Sciatic nerve (tissue), 2 donors: ENCODE data around the gene HADH. TPM values are rescaled to one million over a fixed set of nuclear protein-coding genes. Genes with fewer than 3 reads are reported as not detected.
"Not testable (repeated sequence)": the region's sequence is repeated elsewhere in the genome, so short reads cannot be mapped to it uniquely, and the experiment has no call there.

Source experiments
- ATAC-seq: fragments of 200-7000 bp; cut with Tn5 transposase; one replicate; pipeline ENCODE4 v1.9.1; 2020; ENCODE audit warnings: mild to moderate bottlenecking, moderate library complexity
- DNase-seq: peaks from one replicate; pipeline ENCODE4 v3.0.0-alpha.2; 2020; ENCODE audit warnings: low spot score
- intact Hi-C: fragments of 100-400 bp; cut with DNase I; formaldehyde crosslinking; loops from one replicate; pipeline ENCODE4 v1.14.2; 2022
- total RNA-seq: library from RNA; stranded (reverse); fragmentation: NEBNext Ultra II Directional; extraction: Animal tissue kit (Norgen Biotek cat#: 25700); gene quantifications from one replicate; pipeline ENCODE4 v1.2.1, GENCODE V29; 2021
- donor health status: DM: no; HTN: no; CAD: no.
- donor health status: DM: no; HTN: no; CAD: no.

HADH gene
- total RNA-seq, 1 donor from 2014 or later, result 39.5 TPM

DNA sequence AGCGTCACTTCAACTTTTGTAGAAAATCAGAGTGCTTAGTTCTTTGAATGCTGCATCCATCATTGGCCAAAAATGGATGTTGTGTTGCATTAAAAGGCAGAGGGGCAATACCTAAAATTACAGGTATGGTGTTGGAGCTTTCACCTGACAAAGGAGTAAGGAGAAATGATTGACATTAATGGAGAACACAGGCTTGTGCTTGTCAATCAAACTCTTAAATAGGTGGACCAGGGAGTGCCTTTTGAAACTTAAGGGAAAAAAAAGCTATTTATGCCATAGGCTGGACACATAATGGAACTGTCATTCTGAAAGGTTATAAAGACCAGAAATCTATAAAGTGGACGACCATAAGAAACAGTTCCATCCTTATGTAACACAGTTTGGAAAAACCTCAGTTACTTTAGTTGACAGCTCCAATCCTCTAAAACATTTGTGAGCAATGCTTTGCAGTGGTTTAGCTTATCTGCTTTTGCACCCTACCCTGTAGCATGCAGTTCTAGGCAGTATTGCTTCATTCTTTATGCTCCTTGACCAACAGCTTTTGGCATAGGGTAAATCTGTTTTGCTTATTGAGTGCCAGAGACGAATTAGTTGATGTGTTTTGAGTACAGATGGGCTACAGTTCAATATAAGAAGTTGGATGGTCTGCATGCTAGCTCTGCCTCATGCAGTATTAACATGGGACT, 2.4 kb downstream of the HADH start:
- intact Hi-C loops, result no loop called here
- no peak for ATAC-seq
- no peak for DNase-seq

GRCh38 chr4:107993969-107994368, 4.3 kb downstream of the HADH start:
- ATAC-seq (no peak), DNase-seq (no peak)
- intact Hi-C loops, result no loop called here

- no peak for ATAC-seq
- intact Hi-C loops, result no loop called here
- DNase-seq, result no peak
These were observed 5.2 kb downstream of the HADH start for GRCh38 chr4:107994894-107995293.

- intact Hi-C loops, result no loop called here
- ATAC-seq (peak; percentile 83), DNase-seq (no peak)
These were observed 7.5 kb downstream of the HADH start for GRCh38 chr4:107996949-107997788.

DNA sequence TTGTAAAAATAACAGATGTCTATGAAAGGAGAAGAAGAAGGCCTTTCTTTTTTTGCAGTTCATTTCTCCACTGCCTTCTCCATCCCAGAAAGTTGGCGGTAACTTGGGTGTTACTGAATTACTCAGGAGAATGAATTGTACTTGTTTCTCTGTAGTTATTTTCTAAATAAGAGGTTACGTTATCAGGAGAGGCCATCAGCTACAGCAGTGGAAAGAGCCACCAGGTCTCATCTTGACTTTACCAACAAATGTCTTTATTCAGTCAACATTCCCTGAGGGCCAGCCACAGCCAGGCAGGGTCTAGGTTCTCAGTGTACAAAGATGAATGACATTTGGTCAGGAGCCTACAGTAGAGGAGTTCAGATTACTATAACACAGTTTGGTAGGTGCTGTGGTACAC, 8.1 kb downstream of the HADH start:
- DNase-seq, result no peak
- ATAC-seq, result peak; percentile 18
- intact Hi-C loops, result no loop called here

GRCh38 chr4:107999932-108000539, 10.3 kb downstream of the HADH start:
- no peak for DNase-seq
- intact Hi-C loops, result no loop called here
- ATAC-seq, result no peak

DNA sequence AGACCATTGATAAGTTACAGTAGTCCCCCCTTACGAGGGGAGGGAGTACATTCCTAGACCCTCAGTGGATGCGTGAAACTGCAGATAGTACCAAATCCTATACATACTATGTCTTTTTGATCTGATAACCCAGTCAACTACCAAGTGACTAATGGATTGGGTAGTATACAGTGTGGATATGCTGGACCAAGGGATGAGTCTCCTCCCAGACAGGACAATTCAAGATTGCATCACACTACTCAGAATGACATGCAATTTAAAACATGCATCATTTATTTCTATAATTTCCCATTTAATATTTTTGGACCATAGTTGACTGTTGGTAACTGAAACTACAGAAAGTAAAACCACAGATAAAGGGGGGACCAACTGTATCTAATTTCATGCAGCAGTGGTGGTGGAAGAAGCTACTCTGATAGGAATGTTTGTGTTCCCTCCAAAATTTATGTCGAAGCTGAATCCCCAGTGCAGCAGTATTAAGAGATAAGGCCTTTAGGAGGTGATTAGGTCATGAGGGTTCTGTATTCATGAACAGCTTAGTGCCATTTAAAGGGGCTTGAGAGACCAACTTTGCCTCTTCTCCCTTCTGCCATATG, 11.9 kb downstream of the HADH start:
- intact Hi-C loops, result no loop called here
- no peak for DNase-seq
- no peak for ATAC-seq

DNA sequence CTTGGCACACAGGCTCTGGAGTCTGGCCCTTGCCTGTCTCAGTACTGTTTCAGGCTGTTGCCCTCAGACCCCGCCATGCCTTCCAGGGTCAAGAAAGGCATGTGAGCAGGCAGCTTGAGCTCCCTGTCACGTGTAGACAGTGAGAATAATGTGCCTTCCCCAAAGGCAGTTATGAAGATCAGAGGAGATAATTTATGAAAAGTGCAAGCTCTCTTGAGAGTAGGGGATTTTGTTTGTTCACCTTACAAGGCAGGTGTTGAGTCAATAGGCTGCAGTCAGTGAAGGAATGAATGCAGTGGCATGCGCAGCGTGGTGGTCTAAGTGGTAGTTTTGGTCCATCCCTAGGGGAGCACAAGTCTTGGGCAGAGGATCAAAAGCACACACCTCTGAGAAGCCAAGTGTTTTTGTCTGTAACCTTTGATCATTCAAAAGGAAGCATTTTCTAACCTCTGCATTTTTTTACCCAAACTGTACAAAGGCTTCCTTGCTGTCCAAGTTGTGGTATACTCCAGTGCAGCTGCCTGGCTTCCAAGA, 14.4 kb downstream of the HADH start:
- intact Hi-C loops, result no loop called here
- ATAC-seq (peak; percentile 82), DNase-seq (no peak)

- no peak for DNase-seq
- ATAC-seq, result no peak
- intact Hi-C loops, result no loop called here
These were observed 15.0 kb downstream of the HADH start for GRCh38 chr4:108004646-108005045.

- intact Hi-C loops, result no loop called here
- DNase-seq, result no peak
- ATAC-seq, result no peak
These were observed 16.1 kb downstream of the HADH start for GRCh38 chr4:108005807-108006206.

DNA sequence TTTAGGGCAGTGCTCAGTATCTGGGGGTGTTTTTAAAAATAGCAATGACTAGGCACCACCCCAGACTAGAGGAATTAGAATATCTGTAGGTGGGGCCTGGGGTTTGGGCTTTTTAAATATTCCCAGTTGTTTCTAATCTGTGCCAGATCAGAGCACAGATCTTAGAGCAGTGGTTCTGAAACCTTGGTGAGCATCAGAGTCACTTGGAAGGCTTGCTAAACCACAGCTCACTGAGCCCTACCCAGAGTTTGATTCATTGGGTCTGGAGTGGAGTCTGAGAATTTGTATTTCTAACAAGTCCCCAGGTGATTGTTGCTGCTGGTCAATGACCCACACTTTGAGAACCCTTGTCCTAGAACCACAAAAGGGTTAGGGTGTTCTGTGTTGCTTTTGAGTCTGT, 16.7 kb downstream of the HADH start:
- ATAC-seq, result no peak
- DNase-seq, result no peak
- intact Hi-C loops, result no loop called here

DNA sequence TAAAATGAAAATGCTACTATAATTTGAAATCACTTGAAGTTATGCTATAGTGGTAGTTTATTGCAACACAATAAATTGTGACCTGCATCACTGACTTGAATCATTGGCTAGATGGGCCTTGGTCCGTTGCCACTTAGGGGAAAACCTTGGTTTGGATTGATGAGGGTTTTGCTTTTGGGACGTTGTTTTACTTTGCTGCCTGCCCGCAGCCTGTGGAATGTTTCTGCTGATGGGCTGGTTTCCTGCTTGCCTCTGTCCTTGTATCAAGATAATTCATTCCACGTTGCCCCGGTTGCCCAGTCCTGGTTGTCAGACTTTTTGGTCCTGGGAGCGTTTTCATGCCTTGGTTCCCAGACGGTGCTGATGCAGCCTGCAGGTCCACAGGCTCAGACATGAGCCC, 18.3 kb downstream of the HADH start:
- intact Hi-C loops, result no loop called here
- ATAC-seq, result no peak
- no peak for DNase-seq

DNA sequence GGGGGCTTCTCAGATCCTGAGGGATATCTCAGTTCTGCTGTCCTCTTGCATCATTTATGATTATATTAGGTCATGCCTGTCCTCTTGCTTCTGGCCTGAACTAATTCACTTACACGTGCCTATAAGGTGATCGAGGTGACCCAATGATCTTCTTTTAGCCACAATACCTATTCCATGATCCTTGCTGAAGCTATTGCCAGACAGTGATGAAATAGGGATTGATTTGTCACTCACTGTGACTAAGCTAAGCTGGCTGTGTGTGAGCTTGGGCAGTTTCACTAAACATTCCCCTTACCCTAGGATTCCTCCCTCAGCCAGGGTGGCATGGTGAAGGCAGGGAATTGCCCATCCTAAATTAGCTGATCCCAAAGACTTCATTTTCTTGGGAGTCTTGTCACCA, 19.0 kb downstream of the HADH start:
- DNase-seq (no peak), ATAC-seq (no peak)
- intact Hi-C loops, result no loop called here

DNA sequence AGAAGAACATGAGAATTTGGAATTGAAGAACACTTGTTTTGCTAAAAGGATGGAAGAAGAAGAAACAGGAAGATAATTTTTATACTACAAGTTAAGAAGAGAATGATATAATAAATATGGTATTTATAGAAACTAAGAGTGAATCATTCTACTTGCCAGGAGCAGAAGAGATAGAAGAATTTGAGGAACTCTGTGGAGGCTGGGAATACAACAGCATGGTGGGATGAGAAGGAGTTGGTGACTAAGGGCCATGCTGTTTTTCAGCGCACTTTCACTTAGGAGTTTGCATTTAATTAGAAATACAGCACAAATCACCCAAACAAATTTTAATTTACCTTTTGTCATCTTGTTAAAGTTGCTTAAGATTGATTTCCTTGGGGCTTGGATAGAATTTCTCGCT, 20.5 kb downstream of the HADH start:
- DNase-seq (no peak), ATAC-seq (no peak)
- intact Hi-C loops, result no loop called here

DNA sequence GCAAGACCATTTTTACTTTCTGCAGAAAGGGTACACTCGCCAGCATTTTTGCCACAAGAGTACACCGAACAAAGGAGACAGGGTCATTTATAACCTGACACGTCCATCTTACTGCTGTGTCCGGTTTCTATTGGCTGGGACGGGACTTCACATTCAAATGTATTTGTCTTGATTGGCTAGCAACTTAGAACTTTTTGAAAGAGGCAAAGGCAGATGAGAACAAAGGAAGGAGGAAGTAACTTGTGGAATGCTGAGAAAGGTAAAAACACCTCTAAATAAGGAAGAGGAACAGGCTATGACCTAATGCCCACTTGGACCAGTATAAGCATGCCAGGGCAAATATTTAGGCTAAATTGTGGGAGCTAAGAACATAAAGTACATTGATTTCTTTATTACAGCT, 22.7 kb downstream of the HADH start:
- ATAC-seq, intact Hi-C loops, DNase-seq: not testable (repeated sequence)

GRCh38 chr4:108013327-108013726, 23.6 kb downstream of the HADH start:
- DNase-seq (no peak), ATAC-seq (no peak)
- intact Hi-C loops, result no loop called here

GRCh38 chr4:108013955-108014354, 24.3 kb downstream of the HADH start:
- ATAC-seq (no peak), DNase-seq (no peak)
- intact Hi-C loops, result no loop called here

DNA sequence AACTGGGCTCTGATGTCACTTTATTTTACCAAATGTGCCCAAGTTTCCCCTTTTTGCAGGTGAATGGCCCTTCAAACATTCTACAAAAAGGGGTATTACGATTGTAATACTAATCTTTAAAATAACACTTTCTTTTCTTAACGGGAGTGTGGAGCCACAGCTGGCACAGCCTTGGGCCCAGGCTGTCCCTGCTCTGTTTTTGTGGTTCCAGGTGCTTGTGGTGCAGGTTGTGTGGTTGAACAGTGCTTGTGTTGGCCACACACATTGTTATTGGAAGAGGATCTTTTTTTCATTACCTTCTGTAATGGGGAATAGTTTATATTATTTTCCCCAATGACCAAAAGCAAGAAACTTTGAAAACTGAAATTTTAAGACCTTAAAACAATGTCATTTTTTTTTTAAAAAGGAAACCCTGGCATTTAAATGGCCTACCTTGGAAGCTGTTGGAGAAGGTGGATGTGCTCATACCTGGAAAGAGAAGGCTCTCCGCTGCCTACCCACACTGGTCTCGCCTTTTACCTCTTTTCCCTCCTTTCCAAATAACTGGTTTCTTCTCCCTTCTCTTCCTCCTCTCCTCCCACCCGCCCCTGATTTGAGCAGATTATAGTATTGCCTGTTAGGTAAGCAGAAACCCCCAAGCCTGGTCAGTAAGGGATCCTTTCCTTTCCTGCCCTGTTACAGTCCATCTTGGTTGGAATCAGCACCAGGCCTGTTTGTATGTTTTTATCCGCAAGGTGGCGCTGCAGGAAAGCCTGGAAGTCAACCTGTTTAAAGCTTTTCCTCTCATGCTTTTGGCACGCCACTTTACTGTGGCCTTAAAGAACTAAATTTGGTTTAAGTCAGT, 28.6 kb downstream of the HADH start:
- intact Hi-C loops, result no loop called here
- peak; percentile 78 for ATAC-seq
- DNase-seq, result peak; percentile 90

DNA sequence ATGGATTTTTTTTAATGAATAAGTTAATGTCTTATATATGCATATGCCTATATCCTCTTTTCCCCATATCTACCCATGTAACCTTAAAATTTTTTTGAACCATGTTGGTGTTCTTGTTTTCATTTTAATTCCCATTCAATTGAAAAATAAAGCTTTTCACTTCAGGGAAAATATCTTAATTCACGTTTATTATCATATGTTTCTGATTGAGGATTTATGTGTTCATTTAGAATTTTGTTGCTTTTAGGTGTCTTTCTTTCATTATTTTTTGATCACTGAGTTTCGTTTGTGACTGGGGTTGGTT, 29.1 kb downstream of the HADH start:
- DNase-seq (no peak), ATAC-seq (no peak)
- intact Hi-C loops, result no loop called here
